ENCODE results near the gene TMEM26. TPM values are rescaled to one million over a fixed set of nuclear protein-coding genes. Genes with fewer than 3 reads are reported as not detected.
"Not testable (repeated sequence)": the region's sequence is repeated elsewhere in the genome, so short reads cannot be mapped to it uniquely, and the experiment has no call there.

TMEM26 gene
- total RNA-seq, 1 experiment from 2014 or later: not detected

- ChIA-PET CTCF (no interaction called here), POLR2A (ENCODE audit: unreplicated experiment) (no interaction called here)
- Histone ChIP-seq H3K4me2 (ENCODE audit: low read length) (no peak overlapping the region), H3K9me3 (ENCODE audit: low read length) (peaks cover 5% of the 10 kb centered on the region; the same call in 1 of the 2 replicates), H2AFZ (ENCODE audit: low read length) (no peak overlapping the region), H3K36me3 (ENCODE audit: low read depth, low read length) (no peaks in the 10 kb centered on the region), H3K4me1 (ENCODE audit: insufficient read depth, low read length) (no peaks in the 10 kb centered on the region), H3K4me3 (ENCODE audit: low read length) (no peak overlapping the region), H3K79me2 (ENCODE audit: low read length) (no peaks in the 10 kb centered on the region), H3K27ac (ENCODE audit: low read length) (no peak overlapping the region), H3K9me2 (replicated peaks; ENCODE audit: low read length) (no peaks in the 10 kb centered on the region; the same call in 1 of the 2 replicates), H3F3A (ENCODE audit: low read length, unreplicated experiment) (no peaks in the 10 kb centered on the region), H3K9ac (ENCODE audit: low read length) (no peak overlapping the region), H4K20me1 (ENCODE audit: low read length) (no peaks in the 10 kb centered on the region), H3K27me3 (ENCODE audit: low read length) (no peaks in the 10 kb centered on the region)
- DNase-seq (no peak), ATAC-seq (0 out of 2 replicates have a peak, but pooled peaks have one; percentile 33)
- no TSS peak for BruUV-seq (replicated peaks)
- intact Hi-C loops (cut with micrococcal nuclease): no loop called here
- no peak for TF ChIP-seq EZH2 (IDR thresholded peaks at IDR 0.05; ENCODE audit: low read length, unreplicated experiment)
- no peak for TF ChIP-seq CTCF (conservative IDR thresholded peaks at IDR 0.05; ENCODE audit: low read depth, low read length)
- no peak for TF ChIP-seq EZH2phosphoT487 (IDR thresholded peaks at IDR 0.05; ENCODE audit: borderline replicate concordance, low read length)
Measured at GRCh38 chr10:61385231-61386001, 67.8 kb downstream of the TMEM26 start.

GRCh38 chr10:61381153-61381552, 72.0 kb downstream of the TMEM26 start:
- H3K36me3 ChIP-seq (ENCODE audit: low read depth, low read length); H3K9me3 ChIP-seq (ENCODE audit: low read length); CTCF ChIA-PET; BruUV-seq (replicated peaks); H2AFZ ChIP-seq (ENCODE audit: low read length); ATAC-seq; H3K27me3 ChIP-seq (ENCODE audit: low read length); H3F3A ChIP-seq (ENCODE audit: low read length, unreplicated experiment); H3K27ac ChIP-seq (ENCODE audit: low read length); H4K20me1 ChIP-seq (ENCODE audit: low read length); H3K4me1 ChIP-seq (ENCODE audit: insufficient read depth, low read length); POLR2A ChIA-PET (ENCODE audit: unreplicated experiment); intact Hi-C loops (cut with micrococcal nuclease); H3K4me2 ChIP-seq (ENCODE audit: low read length); DNase-seq; H3K9me2 ChIP-seq (replicated peaks; ENCODE audit: low read length); H3K9ac ChIP-seq (ENCODE audit: low read length); H3K4me3 ChIP-seq (ENCODE audit: low read length); H3K79me2 ChIP-seq (ENCODE audit: low read length): not testable (repeated sequence)

- H3K4me2 ChIP-seq (ENCODE audit: low read length): no peak overlapping the region
- ChIA-PET POLR2A (ENCODE audit: unreplicated experiment) (no interaction called here), CTCF (no interaction called here)
- no peaks in the 10 kb centered on the region; the same call in 1 of the 2 replicates for H3K9me2 ChIP-seq (replicated peaks; ENCODE audit: low read length)
- intact Hi-C loops (cut with micrococcal nuclease): no loop called here
- BruUV-seq (replicated peaks): no TSS peak
- H3K4me3 ChIP-seq (ENCODE audit: low read length): no peak overlapping the region
- H3K9ac ChIP-seq (ENCODE audit: low read length): no peak overlapping the region
- no peaks in the 10 kb centered on the region for H3K79me2 ChIP-seq (ENCODE audit: low read length)
- no peak overlapping the region for H3K27ac ChIP-seq (ENCODE audit: low read length)
- H4K20me1 ChIP-seq (ENCODE audit: low read length): no peaks in the 10 kb centered on the region
- peaks cover 12% of the 10 kb centered on the region; the same call in 1 of the 2 replicates for H3K9me3 ChIP-seq (ENCODE audit: low read length)
- H3F3A ChIP-seq (ENCODE audit: low read length, unreplicated experiment): no peaks in the 10 kb centered on the region
- DNase-seq (no peak), ATAC-seq (no peak)
- no peaks in the 10 kb centered on the region for H3K4me1 ChIP-seq (ENCODE audit: insufficient read depth, low read length)
- H2AFZ ChIP-seq (ENCODE audit: low read length): 0 out of 2 replicates have a peak overlapping the region, but pooled peaks have one; percentile 10
- TF ChIP-seq EZH2phosphoT487 (IDR thresholded peaks at IDR 0.05; ENCODE audit: borderline replicate concordance, low read length) (no peak), EZH2 (IDR thresholded peaks at IDR 0.05; ENCODE audit: low read length, unreplicated experiment) (no peak), CTCF (conservative IDR thresholded peaks at IDR 0.05; ENCODE audit: low read depth, low read length) (no peak)
- H3K27me3 ChIP-seq (ENCODE audit: low read length): no peaks in the 10 kb centered on the region
- no peaks in the 10 kb centered on the region; the same call in 1 of the 2 replicates for H3K36me3 ChIP-seq (ENCODE audit: low read depth, low read length)
Measured at GRCh38 chr10:61378865-61379264, 74.3 kb downstream of the TMEM26 start.
